H9 (cell line): Measurements from ENCODE around the gene SLC16A3. TPM values are rescaled to one million over a fixed set of nuclear protein-coding genes. Genes with fewer than 3 reads are reported as not detected.

ENCODE experiments used
- DNase-seq: peaks from one replicate; pipeline ENCODE4 v3.0.0-alpha.2; 2017
- H2AFZ ChIP-seq: one replicate; pipeline ENCODE4 v1.6.1; 2013; ENCODE audit warnings: mild to moderate bottlenecking, low read length, control low read depth, moderate library complexity
- H2AK5ac ChIP-seq: 2 replicates; pipeline ENCODE4 v1.6.1; 2013; ENCODE audit warnings: low read length, control low read depth, mixed read lengths; ENCODE audit not compliant: insufficient read length
- H2BK120ac ChIP-seq: one replicate; pipeline ENCODE4 v1.6.1; 2013; ENCODE audit warnings: low read depth, mild to moderate bottlenecking, low read length, control low read depth, inconsistent platforms; ENCODE audit not compliant: poor library complexity, severe bottlenecking
- H2BK12ac ChIP-seq: 2 replicates; pipeline ENCODE4 v1.6.1; 2013; ENCODE audit warnings: low read length, control low read depth, mixed read lengths, low read depth; ENCODE audit not compliant: insufficient read length
- H2BK15ac ChIP-seq: 2 replicates; pipeline ENCODE4 v1.6.1; 2013; ENCODE audit warnings: low read depth, low read length, control low read depth
- H2BK20ac ChIP-seq: one replicate; pipeline ENCODE4 v1.6.1; 2013; ENCODE audit warnings: low read depth, mild to moderate bottlenecking, low read length, control low read depth, inconsistent platforms; ENCODE audit not compliant: poor library complexity, severe bottlenecking
- H2BK5ac ChIP-seq: 2 replicates; pipeline ENCODE4 v1.6.1; 2013; ENCODE audit warnings: low read length, control low read depth, mixed read lengths; ENCODE audit not compliant: insufficient read length
- H3K14ac ChIP-seq: 2 replicates; pipeline ENCODE4 v1.6.1; 2013; ENCODE audit warnings: low read length, control low read depth; ENCODE audit not compliant: insufficient read depth
- H3K18ac ChIP-seq: 2 replicates; pipeline ENCODE4 v1.6.1; 2013; ENCODE audit warnings: low read depth, mild to moderate bottlenecking, mixed read lengths, low read length, control low read depth; ENCODE audit not compliant: insufficient read length
- H3K23ac ChIP-seq: 2 replicates; pipeline ENCODE4 v1.6.1; 2013; ENCODE audit warnings: low read length, control low read depth, mixed read lengths, low read depth; ENCODE audit not compliant: insufficient read length
- H3K23me2 ChIP-seq: 2 replicates; pipeline ENCODE4 v1.6.1; 2013; ENCODE audit warnings: low read depth, mild to moderate bottlenecking, mixed read lengths, low read length, control low read depth; ENCODE audit not compliant: insufficient read length, poor library complexity, severe bottlenecking
- H3K27ac ChIP-seq: 2 replicates; pipeline ENCODE4 v1.5.1; 2013; ENCODE audit warnings: low read length, control low read depth, mixed read lengths, low read depth; ENCODE audit not compliant: insufficient read length
- H3K27me3 ChIP-seq: 2 replicates; pipeline ENCODE4 v1.6.1; 2013; ENCODE audit warnings: low read length, control low read depth, inconsistent platforms; ENCODE audit not compliant: insufficient read depth
- H3K4ac ChIP-seq: 2 replicates; pipeline ENCODE4 v1.6.1; 2013; ENCODE audit warnings: low read depth, mild to moderate bottlenecking, control low read depth, inconsistent platforms, low read length, moderate library complexity
- H3K4me1 ChIP-seq: 2 replicates; pipeline ENCODE4 v1.6.1; 2013; ENCODE audit warnings: low read length, control low read depth, inconsistent platforms; ENCODE audit not compliant: insufficient read depth
- H3K4me2 ChIP-seq: 2 replicates; pipeline ENCODE4 v1.6.1; 2013; ENCODE audit warnings: low read length, control low read depth, mixed read lengths; ENCODE audit not compliant: insufficient read length, insufficient read depth
- H3K56ac ChIP-seq: 2 replicates; pipeline ENCODE4 v1.6.1; 2013; ENCODE audit warnings: low read depth, mild to moderate bottlenecking, mixed read lengths, low read length, control low read depth; ENCODE audit not compliant: insufficient read length
- H3K79me1 ChIP-seq: 2 replicates; pipeline ENCODE4 v1.6.1; 2013; ENCODE audit warnings: low read depth, mild to moderate bottlenecking, moderate library complexity, low read length, control low read depth, inconsistent platforms; ENCODE audit not compliant: insufficient read depth, poor library complexity, severe bottlenecking
- H3K79me2 ChIP-seq: 2 replicates; pipeline ENCODE4 v1.6.1; 2013; ENCODE audit warnings: low read length, control low read depth, inconsistent platforms; ENCODE audit not compliant: insufficient read depth
- H3K9ac ChIP-seq: 2 replicates; pipeline ENCODE4 v1.6.1; 2013; ENCODE audit warnings: low read length, control low read depth, mixed read lengths; ENCODE audit not compliant: insufficient read length; ENCODE audit errors: extremely low read depth
- H3K9me3 ChIP-seq: one replicate; pipeline ENCODE4 v1.6.1; 2013; ENCODE audit warnings: low read depth, low read length, inconsistent platforms; ENCODE audit not compliant: control insufficient read depth
- H3T11ph ChIP-seq: one replicate; pipeline ENCODE4 v1.6.1; 2013; ENCODE audit warnings: mild to moderate bottlenecking, low read length, control low read depth, inconsistent platforms
- H4K20me1 ChIP-seq: one replicate; pipeline ENCODE4 v1.6.1; 2013; ENCODE audit not compliant: control insufficient read depth, insufficient read length, insufficient read depth
- H4K5ac ChIP-seq: 2 replicates; pipeline ENCODE4 v1.6.1; 2013; ENCODE audit warnings: low read depth, mild to moderate bottlenecking, mixed read lengths, low read length, control low read depth; ENCODE audit not compliant: insufficient read length
- H4K8ac ChIP-seq: replicated peaks from 2 replicates; pipeline ENCODE4 v1.6.1; 2013; ENCODE audit warnings: low read length, control low read depth, mixed read lengths, low read depth; ENCODE audit not compliant: insufficient read length
- H4K91ac ChIP-seq: 2 replicates; pipeline ENCODE4 v1.6.1; 2013; ENCODE audit warnings: low read depth, mild to moderate bottlenecking, moderate library complexity, mixed read lengths, low read length, control low read depth; ENCODE audit not compliant: insufficient read length
- H3K27ac Mint-ChIP-seq, 3 experiments: 2 replicates in 2 of 3; 3 replicates in 1 of 3; pipeline ENCODE4 v1.8.0; 2020 to 2021; ENCODE audit warnings: mixed read lengths in 3 of 3, mild to moderate bottlenecking in 1 of 3, moderate library complexity in 1 of 3
- H3K27me3 Mint-ChIP-seq: 2 replicates; pipeline ENCODE4 v1.8.0; 2021; ENCODE audit warnings: low read depth, mild to moderate bottlenecking, moderate library complexity, mixed read lengths
- H3K36me3 Mint-ChIP-seq, 3 experiments: 2 replicates in 2 of 3; 3 replicates in 1 of 3; pipeline ENCODE4 v1.8.0; 2020 to 2021; ENCODE audit warnings: low read depth in 3 of 3, mixed read lengths in 3 of 3; ENCODE audit not compliant: insufficient read depth in 1 of 3
- H3K4me1 Mint-ChIP-seq, 2 experiments: 2 replicates each; pipeline ENCODE4 v1.8.0; 2020; ENCODE audit warnings: mixed read lengths in 2 of 2
- H3K4me3 Mint-ChIP-seq, 2 experiments: 2 replicates in 1 of 2; 3 replicates in 1 of 2; pipeline ENCODE4 v1.8.0; 2020 to 2021; ENCODE audit warnings: mild to moderate bottlenecking in 2 of 2, mixed read lengths in 2 of 2, moderate library complexity in 1 of 2
- H3K9me3 Mint-ChIP-seq, 2 experiments: 2 replicates in 1 of 2; 3 replicates in 1 of 2; pipeline ENCODE4 v1.8.0; 2020; ENCODE audit warnings: mild to moderate bottlenecking in 2 of 2, mixed read lengths in 2 of 2, moderate library complexity in 1 of 2
- WGBS: extraction: QIAGEN DNeasy Blood & Tissue Kit; methylation state at CpG from one replicate; pipeline ENCODE4 v1.1.7; 2013; ENCODE audit warnings: missing lambda C conversion rate, low lambda C conversion rate, mixed read lengths; ENCODE audit not compliant: insufficient read length; ENCODE audit errors: extremely low coverage; 5-methylcytosine and 5-hydroxymethylcytosine counted together
- total RNA-seq: library from RNA; stranded (reverse); gene quantifications from 2 replicates; pipeline ENCODE4 v1.2.1, GENCODE V29; 2021
- TF ChIP-seq, protein P1 (sequence below): fragments of 200-600 bp; sonication (generic); conservative IDR thresholded peaks from 3 replicates; pipeline ENCODE4 v1.8.0; 2021; ENCODE audit warnings: antibody characterized with exemption, mild to moderate bottlenecking

The SLC16A3 gene
- total RNA-seq, 1 experiment from 2014 or later, result 28.4 TPM

DNA sequence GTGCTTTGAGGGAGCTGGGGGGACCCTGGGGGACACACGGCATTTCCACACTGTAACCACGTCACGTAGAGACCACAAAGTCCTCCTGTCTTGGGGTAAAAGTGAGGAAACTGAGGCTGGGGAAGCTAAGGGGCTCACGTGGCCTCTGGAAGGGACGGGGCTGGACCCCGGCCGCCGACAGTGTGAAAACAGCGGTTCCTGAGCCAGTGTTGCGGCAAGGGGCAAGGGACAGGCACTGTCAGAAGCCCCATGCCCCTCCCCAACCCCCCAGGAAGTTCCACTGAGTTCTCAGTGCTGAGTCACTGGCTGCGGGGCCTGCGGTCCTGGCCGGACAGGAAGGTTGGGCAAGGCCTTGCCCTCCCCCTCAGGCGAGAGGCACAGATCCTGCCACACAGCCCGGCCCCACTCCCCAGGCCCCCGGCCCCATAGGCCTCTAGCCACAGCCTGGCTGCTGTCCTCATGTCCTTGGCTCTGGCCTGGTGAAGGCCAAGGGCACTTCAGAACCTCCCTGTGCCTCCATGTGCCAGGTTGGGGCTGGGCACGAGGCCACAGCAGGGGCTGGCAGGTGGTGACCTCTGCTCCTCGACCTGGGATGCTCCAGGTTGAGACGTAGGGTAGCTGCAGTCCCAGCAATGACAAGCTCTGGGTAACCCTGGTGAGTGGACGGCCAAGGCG, 11.2 kb upstream of the SLC16A3 start:
- DNase-seq, result no peak
- no peak overlapping the region for H3K4me2 ChIP-seq
- H2BK12ac ChIP-seq, result no peak overlapping the region
- no peak overlapping the region for H2BK20ac ChIP-seq
- H4K91ac ChIP-seq, result no peak overlapping the region
- no peak overlapping the region for H3T11ph ChIP-seq
- no peaks in the 10 kb centered on the region for H3K79me2 ChIP-seq
- H3K27me3 Mint-ChIP-seq, result peaks cover 45% of the 10 kb centered on the region
- no peak overlapping the region for H2BK15ac ChIP-seq
- no peaks in the 10 kb centered on the region for H3K9me3 ChIP-seq
- no peak overlapping the region for H3K4ac ChIP-seq
- no peak overlapping the region for H2AFZ ChIP-seq
- H4K5ac ChIP-seq, result no peak overlapping the region
- peaks cover 3% of the 10 kb centered on the region in 2 experiments for H3K4me1 Mint-ChIP-seq
- H3K27ac Mint-ChIP-seq, result no peak overlapping the region
- H3K27me3 ChIP-seq, result peaks cover 4% of the 10 kb centered on the region
- no peak overlapping the region for H2BK120ac ChIP-seq
- H3K23me2 ChIP-seq, result peaks cover 7% of the 10 kb centered on the region
- H3K14ac ChIP-seq, result no peak overlapping the region; the same call in 1 of the 2 replicates
- no peak overlapping the region for H4K8ac ChIP-seq
- H2AK5ac ChIP-seq, result no peak overlapping the region
- H3K9me3 Mint-ChIP-seq, result no peaks in the 10 kb centered on the region; a peak in 1 of 5 replicates
- H3K18ac ChIP-seq, result no peak overlapping the region
- no peaks in the 10 kb centered on the region for H4K20me1 ChIP-seq
- no peak overlapping the region for H3K4me3 Mint-ChIP-seq
- WGBS, result no CpG with 5 or more reads among the region's 21 CpGs
- no peak overlapping the region for H3K27ac ChIP-seq
- H3K79me1 ChIP-seq, result no peaks in the 10 kb centered on the region
- TF ChIP-seq, protein P1, sequence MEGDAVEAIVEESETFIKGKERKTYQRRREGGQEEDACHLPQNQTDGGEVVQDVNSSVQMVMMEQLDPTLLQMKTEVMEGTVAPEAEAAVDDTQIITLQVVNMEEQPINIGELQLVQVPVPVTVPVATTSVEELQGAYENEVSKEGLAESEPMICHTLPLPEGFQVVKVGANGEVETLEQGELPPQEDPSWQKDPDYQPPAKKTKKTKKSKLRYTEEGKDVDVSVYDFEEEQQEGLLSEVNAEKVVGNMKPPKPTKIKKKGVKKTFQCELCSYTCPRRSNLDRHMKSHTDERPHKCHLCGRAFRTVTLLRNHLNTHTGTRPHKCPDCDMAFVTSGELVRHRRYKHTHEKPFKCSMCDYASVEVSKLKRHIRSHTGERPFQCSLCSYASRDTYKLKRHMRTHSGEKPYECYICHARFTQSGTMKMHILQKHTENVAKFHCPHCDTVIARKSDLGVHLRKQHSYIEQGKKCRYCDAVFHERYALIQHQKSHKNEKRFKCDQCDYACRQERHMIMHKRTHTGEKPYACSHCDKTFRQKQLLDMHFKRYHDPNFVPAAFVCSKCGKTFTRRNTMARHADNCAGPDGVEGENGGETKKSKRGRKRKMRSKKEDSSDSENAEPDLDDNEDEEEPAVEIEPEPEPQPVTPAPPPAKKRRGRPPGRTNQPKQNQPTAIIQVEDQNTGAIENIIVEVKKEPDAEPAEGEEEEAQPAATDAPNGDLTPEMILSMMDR, result no peak
- no peak overlapping the region for H3K56ac ChIP-seq
- H3K36me3 Mint-ChIP-seq, result no peaks in the 10 kb centered on the region
- H3K23ac ChIP-seq, result no peak overlapping the region
- no peak overlapping the region for H2BK5ac ChIP-seq
- H3K9ac ChIP-seq, result no peak overlapping the region
- no peaks in the 10 kb centered on the region for H3K4me1 ChIP-seq
